ENCODE data around the gene DBN1.
"Not testable (repeated sequence)": the region's sequence is repeated elsewhere in the genome, so short reads cannot be mapped to it uniquely, and the experiment has no call there.

GRCh38 chr5:177417081-177417480 lies 56.4 kb downstream of the DBN1 start:
- not testable (repeated sequence) for TF ChIP-seq POLR2A, CTCF (IDR thresholded peaks at IDR 0.05)
